WTC11 (cell line): ENCODE results near the gene AGBL5. TPM values are rescaled to one million over a fixed set of nuclear protein-coding genes. Genes with fewer than 3 reads are reported as not detected.

Experiments used
- ATAC-seq: fragments of 200-7000 bp; cut with Tn5 transposase; 2 replicates; pipeline ENCODE4 v1.10.0; 2021; ENCODE audit warnings: mild to moderate bottlenecking, moderate library complexity
- CTCF ChIA-PET: fragments of 300-600 bp; sonication (Branson Sonifier 250); formaldehyde crosslinking; loops from one replicate; lab custom pipeline; 2021; ENCODE audit warnings: antibody characterized with exemption; lab: Charles Lee
- POLR2A ChIA-PET: fragments of 350-600 bp; sonication (Branson Sonifier 250); formaldehyde crosslinking; loops from one replicate; lab custom pipeline; 2021; ENCODE audit warnings: antibody characterized with exemption; lab: Charles Lee
- DNase-seq: peaks from one replicate; pipeline ENCODE4 v3.0.0; 2021; ENCODE audit warnings: low spot score
- H3K27ac Mint-ChIP-seq: 2 replicates; pipeline ENCODE4 v1.8.0; 2021; ENCODE audit warnings: mixed read lengths
- H3K27me3 Mint-ChIP-seq: 2 replicates; pipeline ENCODE4 v1.8.0; 2021; ENCODE audit warnings: low read depth, mild to moderate bottlenecking, moderate library complexity, mixed read lengths
- H3K36me3 Mint-ChIP-seq: 2 replicates; pipeline ENCODE4 v1.8.0; 2021; ENCODE audit warnings: mixed read lengths
- H3K4me1 Mint-ChIP-seq: 2 replicates; pipeline ENCODE4 v1.8.0; 2022; ENCODE audit warnings: mixed read lengths
- H3K4me3 Mint-ChIP-seq: 2 replicates; pipeline ENCODE4 v1.8.0; 2021; ENCODE audit warnings: mild to moderate bottlenecking, moderate library complexity, mixed read lengths
- H3K9me3 Mint-ChIP-seq: 2 replicates; pipeline ENCODE4 v1.8.0; 2021; ENCODE audit warnings: mixed read lengths
- CBFB ChIP-seq: sonication (generic); formaldehyde crosslinking; IDR thresholded peaks from 2 replicates; pipeline ENCODE4 v1.8.1; 2022; ENCODE audit warnings: mild to moderate bottlenecking, low read depth, missing genetic modification reagents
- CREB1 ChIP-seq: sonication (generic); formaldehyde crosslinking; IDR thresholded peaks from 2 replicates; pipeline ENCODE4 v1.8.0; 2023; ENCODE audit warnings: mild to moderate bottlenecking, missing genetic modification reagents
- ESRRA ChIP-seq: sonication (generic); formaldehyde crosslinking; IDR thresholded peaks from 2 replicates; pipeline ENCODE4 v1.8.1; 2022; ENCODE audit warnings: mild to moderate bottlenecking, missing genetic modification reagents, borderline replicate concordance
- GRHL2 ChIP-seq: fragments of 250-450 bp; sonication (Bioruptor Pico); IDR thresholded peaks from 2 replicates; pipeline ENCODE4 v1.8.0; 2022; ENCODE audit warnings: mild to moderate bottlenecking, moderate library complexity; ENCODE audit not compliant: insufficient replicate concordance, severe bottlenecking
- GTF2I ChIP-seq: fragments of 250-450 bp; sonication (Bioruptor Pico); conservative IDR thresholded peaks from 2 replicates; pipeline ENCODE4 v1.4.0; 2021; ENCODE audit warnings: mild to moderate bottlenecking
- JUN ChIP-seq: sonication (generic); formaldehyde crosslinking; IDR thresholded peaks from 2 replicates; pipeline ENCODE4 v1.8.0; 2023; ENCODE audit warnings: mild to moderate bottlenecking, missing genetic modification reagents
- NFATC4 ChIP-seq: fragments of 250-450 bp; sonication (Bioruptor Pico); IDR thresholded peaks from 2 replicates; pipeline ENCODE4 v1.9.0; 2021; ENCODE audit warnings: mild to moderate bottlenecking
- NFE2L1 ChIP-seq: sonication (generic); formaldehyde crosslinking; IDR thresholded peaks from 2 replicates; pipeline ENCODE4 v1.8.1; 2023; ENCODE audit warnings: missing genetic modification reagents
- PRRX2 ChIP-seq: fragments of 250-450 bp; sonication (Bioruptor Pico); IDR thresholded peaks from 2 replicates; pipeline ENCODE4 v1.8.0; 2021; ENCODE audit warnings: mild to moderate bottlenecking
- RELA ChIP-seq: sonication (generic); formaldehyde crosslinking; IDR thresholded peaks from 2 replicates; pipeline ENCODE4 v1.8.1; 2022; ENCODE audit warnings: missing genetic modification reagents, mild to moderate bottlenecking, borderline replicate concordance
- ZBTB21 ChIP-seq: sonication (generic); formaldehyde crosslinking; IDR thresholded peaks from 2 replicates; pipeline ENCODE4 v1.8.1; 2023; ENCODE audit warnings: mild to moderate bottlenecking, missing genetic modification reagents, borderline replicate concordance
- ZNF263 ChIP-seq: sonication (generic); formaldehyde crosslinking; IDR thresholded peaks from 2 replicates; pipeline ENCODE4 v1.8.1; 2022; ENCODE audit warnings: low read depth, mild to moderate bottlenecking, moderate library complexity, missing genetic modification reagents
- ZNF671 ChIP-seq: fragments of 250-450 bp; sonication (Bioruptor Pico); IDR thresholded peaks from 2 replicates; pipeline ENCODE4 v1.8.0; 2021; ENCODE audit warnings: mild to moderate bottlenecking
- total RNA-seq: library from RNA; stranded (reverse); gene quantifications from 3 replicates; pipeline ENCODE4 v1.2.3, GENCODE V29; 2021
- TF ChIP-seq, protein P1 (sequence below): sonication (generic); formaldehyde crosslinking; IDR thresholded peaks from 2 replicates; pipeline ENCODE4 v1.8.1; 2023; ENCODE audit warnings: mild to moderate bottlenecking, missing genetic modification reagents, borderline replicate concordance
- TF ChIP-seq, protein P2 (sequence below): sonication (generic); formaldehyde crosslinking; IDR thresholded peaks from 2 replicates; pipeline ENCODE4 v1.8.0; 2023; ENCODE audit warnings: missing genetic modification reagents
- TF ChIP-seq, protein P3 (sequence below): sonication (generic); formaldehyde crosslinking; IDR thresholded peaks from 2 replicates; pipeline ENCODE4 v1.8.1; 2022; ENCODE audit warnings: low read depth, missing genetic modification reagents, borderline replicate concordance
- TF ChIP-seq, protein P4 (sequence below): fragments of 250-450 bp; sonication (Bioruptor Pico); conservative IDR thresholded peaks from 2 replicates; pipeline ENCODE4 v1.9.0; 2021; ENCODE audit warnings: mild to moderate bottlenecking
- TF ChIP-seq, protein P5 (sequence below): sonication (generic); formaldehyde crosslinking; IDR thresholded peaks from 2 replicates; pipeline ENCODE4 v1.8.1; 2023; ENCODE audit warnings: mild to moderate bottlenecking, missing genetic modification reagents, moderate library complexity

Gene AGBL5
- total RNA-seq, 1 experiment from 2014 or later, result 43.0 TPM

DNA sequence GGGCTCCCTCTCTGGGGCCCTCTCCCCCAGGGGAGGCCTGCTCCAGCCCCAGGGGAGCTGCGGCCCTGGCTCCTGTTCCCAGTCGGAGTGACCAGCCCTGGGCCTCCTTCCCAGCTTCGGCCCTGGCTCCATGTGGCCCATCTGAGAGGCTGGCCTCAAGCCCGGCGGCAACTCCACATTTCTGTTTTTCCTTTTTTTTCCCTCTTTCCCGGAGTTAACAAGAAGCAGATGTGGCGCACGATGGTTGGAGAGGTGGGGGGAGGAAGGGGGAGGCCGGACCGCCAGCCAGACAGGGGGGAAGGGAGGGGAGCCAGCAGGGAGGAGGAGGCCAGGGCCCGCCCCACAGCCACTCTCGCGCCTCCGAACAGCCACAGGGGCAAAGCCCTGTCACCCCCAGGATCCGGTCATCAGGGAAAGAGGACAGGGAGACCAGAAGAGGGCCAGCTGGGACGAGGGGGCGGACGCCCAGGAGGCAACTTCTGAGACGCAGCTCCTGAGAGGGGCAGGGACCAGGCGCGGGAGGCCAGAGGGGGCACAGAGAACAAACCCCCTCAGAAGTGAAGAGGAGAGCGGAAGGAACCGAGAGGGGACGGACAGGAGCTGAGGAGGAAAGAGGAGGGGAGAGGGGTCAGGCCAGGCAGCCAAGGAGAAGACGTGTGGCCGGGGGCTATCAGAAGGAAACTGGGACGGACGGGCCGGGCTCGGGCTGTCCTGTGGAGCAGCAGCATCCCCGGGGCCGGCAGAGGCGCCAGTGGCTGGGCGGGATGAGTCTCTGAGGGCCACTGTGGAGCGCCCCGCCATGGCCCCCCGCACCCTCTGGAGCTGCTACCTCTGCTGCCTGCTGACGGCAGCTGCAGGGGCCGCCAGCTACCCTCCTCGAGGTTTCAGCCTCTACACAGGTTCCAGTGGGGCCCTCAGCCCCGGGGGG, 27.1 kb downstream of the AGBL5 start, which contains the start of gene EMILIN1:
Gene EMILIN1, plus strand, starts transcription at position 349 of the 928 bp plus-strand sequence. Its CDS starts 451 bp downstream, at position 800.
- Mint-ChIP-seq H3K9me3 (no peaks in the 10 kb centered on the region), H3K4me1 (peaks cover 20% of the 10 kb centered on the region), H3K4me3 (no peak within 1 kb of the TSS), H3K36me3 (no peaks in the 10 kb centered on the region), H3K27ac (peak within 1 kb of the TSS; percentile 84; the same call in 1 of the 2 replicates), H3K27me3 (peaks cover 11% of the 10 kb centered on the region)
- ATAC-seq (no peak; the same call in 1 of the 2 replicates), DNase-seq (no peak)
- ChIA-PET POLR2A (interaction anchor here (0.7 to 1.0 kb wide), 2 partner anchors 18 to 26 kb away, joined by 3 to 4 read pairs; no protein-coding TSS in a partner anchor), CTCF (interaction anchor here (0.5 to 1.4 kb wide), 3 partner anchors 8 to 62 kb away, joined by 5 to 8 read pairs (median 7); partner anchors contain the start of gene KHK)
- TF ChIP-seq NFE2L1 (CRISPR knock-in tag) (no peak), NFATC4 (CRISPR knock-in tag) (no peak), PRRX2 (CRISPR knock-in tag) (no peak), RELA (CRISPR knock-in tag) (no peak), GRHL2 (no peak), ZNF263 (CRISPR knock-in tag) (no peak), ZNF671 (CRISPR knock-in tag) (no peak), ZBTB21 (CRISPR knock-in tag) (no peak), ESRRA (no peak), JUN (CRISPR knock-in tag) (no peak), GTF2I (CRISPR knock-in tag) (no peak), CREB1 (no peak), CBFB (CRISPR knock-in tag) (no peak)
- TF ChIP-seq, protein P1, sequence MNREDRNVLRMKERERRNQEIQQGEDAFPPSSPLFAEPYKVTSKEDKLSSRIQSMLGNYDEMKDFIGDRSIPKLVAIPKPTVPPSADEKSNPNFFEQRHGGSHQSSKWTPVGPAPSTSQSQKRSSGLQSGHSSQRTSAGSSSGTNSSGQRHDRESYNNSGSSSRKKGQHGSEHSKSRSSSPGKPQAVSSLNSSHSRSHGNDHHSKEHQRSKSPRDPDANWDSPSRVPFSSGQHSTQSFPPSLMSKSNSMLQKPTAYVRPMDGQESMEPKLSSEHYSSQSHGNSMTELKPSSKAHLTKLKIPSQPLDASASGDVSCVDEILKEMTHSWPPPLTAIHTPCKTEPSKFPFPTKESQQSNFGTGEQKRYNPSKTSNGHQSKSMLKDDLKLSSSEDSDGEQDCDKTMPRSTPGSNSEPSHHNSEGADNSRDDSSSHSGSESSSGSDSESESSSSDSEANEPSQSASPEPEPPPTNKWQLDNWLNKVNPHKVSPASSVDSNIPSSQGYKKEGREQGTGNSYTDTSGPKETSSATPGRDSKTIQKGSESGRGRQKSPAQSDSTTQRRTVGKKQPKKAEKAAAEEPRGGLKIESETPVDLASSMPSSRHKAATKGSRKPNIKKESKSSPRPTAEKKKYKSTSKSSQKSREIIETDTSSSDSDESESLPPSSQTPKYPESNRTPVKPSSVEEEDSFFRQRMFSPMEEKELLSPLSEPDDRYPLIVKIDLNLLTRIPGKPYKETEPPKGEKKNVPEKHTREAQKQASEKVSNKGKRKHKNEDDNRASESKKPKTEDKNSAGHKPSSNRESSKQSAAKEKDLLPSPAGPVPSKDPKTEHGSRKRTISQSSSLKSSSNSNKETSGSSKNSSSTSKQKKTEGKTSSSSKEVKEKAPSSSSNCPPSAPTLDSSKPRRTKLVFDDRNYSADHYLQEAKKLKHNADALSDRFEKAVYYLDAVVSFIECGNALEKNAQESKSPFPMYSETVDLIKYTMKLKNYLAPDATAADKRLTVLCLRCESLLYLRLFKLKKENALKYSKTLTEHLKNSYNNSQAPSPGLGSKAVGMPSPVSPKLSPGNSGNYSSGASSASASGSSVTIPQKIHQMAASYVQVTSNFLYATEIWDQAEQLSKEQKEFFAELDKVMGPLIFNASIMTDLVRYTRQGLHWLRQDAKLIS (CRISPR knock-in tag), result no peak
- TF ChIP-seq, protein P2, sequence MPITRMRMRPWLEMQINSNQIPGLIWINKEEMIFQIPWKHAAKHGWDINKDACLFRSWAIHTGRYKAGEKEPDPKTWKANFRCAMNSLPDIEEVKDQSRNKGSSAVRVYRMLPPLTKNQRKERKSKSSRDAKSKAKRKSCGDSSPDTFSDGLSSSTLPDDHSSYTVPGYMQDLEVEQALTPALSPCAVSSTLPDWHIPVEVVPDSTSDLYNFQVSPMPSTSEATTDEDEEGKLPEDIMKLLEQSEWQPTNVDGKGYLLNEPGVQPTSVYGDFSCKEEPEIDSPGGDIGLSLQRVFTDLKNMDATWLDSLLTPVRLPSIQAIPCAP (CRISPR knock-in tag), result no peak
- TF ChIP-seq, protein P3, sequence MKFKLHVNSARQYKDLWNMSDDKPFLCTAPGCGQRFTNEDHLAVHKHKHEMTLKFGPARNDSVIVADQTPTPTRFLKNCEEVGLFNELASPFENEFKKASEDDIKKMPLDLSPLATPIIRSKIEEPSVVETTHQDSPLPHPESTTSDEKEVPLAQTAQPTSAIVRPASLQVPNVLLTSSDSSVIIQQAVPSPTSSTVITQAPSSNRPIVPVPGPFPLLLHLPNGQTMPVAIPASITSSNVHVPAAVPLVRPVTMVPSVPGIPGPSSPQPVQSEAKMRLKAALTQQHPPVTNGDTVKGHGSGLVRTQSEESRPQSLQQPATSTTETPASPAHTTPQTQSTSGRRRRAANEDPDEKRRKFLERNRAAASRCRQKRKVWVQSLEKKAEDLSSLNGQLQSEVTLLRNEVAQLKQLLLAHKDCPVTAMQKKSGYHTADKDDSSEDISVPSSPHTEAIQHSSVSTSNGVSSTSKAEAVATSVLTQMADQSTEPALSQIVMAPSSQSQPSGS (CRISPR knock-in tag), result no peak
- TF ChIP-seq, protein P4, sequence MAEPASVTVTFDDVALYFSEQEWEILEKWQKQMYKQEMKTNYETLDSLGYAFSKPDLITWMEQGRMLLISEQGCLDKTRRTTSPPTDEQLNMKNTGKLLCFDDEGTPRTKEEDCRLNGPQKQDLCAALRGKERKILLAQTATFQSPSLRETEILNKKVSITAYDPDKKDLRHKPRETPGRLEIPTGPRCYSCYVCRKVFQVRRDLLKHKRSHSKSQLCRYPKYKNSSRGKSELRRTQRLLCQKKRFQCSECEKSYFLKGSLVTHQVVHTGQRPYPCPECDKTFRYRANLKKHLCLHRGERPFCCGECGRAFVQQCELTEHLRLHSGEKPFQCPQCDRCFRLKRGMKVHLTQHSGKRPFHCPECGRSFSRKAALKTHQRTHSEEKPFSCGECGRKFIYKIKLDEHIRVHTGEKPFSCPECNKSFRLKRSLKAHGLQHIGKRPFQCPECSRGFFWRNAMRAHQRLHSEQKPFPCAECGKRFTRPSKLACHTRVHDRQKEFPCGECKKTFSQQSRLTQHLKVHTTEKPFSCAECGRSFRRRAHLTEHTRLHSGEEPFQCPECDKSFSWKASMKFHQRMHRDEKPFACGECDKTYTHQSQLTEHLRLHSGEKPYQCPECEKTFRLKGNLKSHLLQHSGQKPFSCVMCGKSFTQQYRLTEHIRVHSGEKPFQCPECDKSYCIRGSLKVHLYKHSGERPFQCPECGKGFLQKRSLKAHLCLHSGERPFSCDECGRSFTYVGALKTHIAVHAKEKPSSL (CRISPR knock-in tag), result no peak
- TF ChIP-seq, protein P5, sequence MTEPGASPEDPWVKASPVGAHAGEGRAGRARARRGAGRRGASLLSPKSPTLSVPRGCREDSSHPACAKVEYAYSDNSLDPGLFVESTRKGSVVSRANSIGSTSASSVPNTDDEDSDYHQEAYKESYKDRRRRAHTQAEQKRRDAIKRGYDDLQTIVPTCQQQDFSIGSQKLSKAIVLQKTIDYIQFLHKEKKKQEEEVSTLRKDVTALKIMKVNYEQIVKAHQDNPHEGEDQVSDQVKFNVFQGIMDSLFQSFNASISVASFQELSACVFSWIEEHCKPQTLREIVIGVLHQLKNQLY (CRISPR knock-in tag), result no peak
